Measurements from ENCODE around the gene ZNF711. TPM values are rescaled to one million over a fixed set of nuclear protein-coding genes. Genes with fewer than 3 reads are reported as not detected.
"Not testable (repeated sequence)": the region's sequence is repeated elsewhere in the genome, so short reads cannot be mapped to it uniquely, and the experiment has no call there.

Gene ZNF711
- under 1 TPM; 0.30 to 0.34 TPM for total RNA-seq

GRCh38 chrX:85243761-85244449, at the start of gene ZNF711, which contains the start of gene SATL1:
TSS of gene ZNF711 (plus strand) at chrX:85243991. CDS start at chrX:85247573, 3,582 bp downstream.
TSS of gene SATL1 (minus strand) at chrX:85243779. CDS start at chrX:85108968, 134,811 bp downstream.
- H3K36me3 Mint-ChIP-seq = no peaks in the 10 kb centered on the region
- H3K27ac Mint-ChIP-seq = peak within 1 kb of the TSS; percentile 60
- no peaks in the 10 kb centered on the region for H3K9me3 Mint-ChIP-seq
- ATAC-seq (ENCODE audit: low read depth) (peak; percentile 33), DNase-seq (peak; percentile 35)
- H3K4me1 Mint-ChIP-seq = peaks cover 6% of the 10 kb centered on the region
- H3K4me3 Mint-ChIP-seq = peak within 1 kb of the TSS; percentile 92
- peaks cover 19% of the 10 kb centered on the region for H3K27me3 Mint-ChIP-seq
- POLR2A ChIA-PET = no interaction called here

- peaks cover 2% of the 10 kb centered on the region for H3K9me3 Mint-ChIP-seq
- no peak overlapping the region for H3K4me3 Mint-ChIP-seq
- ATAC-seq (ENCODE audit: low read depth) = no peak
- no peaks in the 10 kb centered on the region for H3K36me3 Mint-ChIP-seq
- H3K27me3 Mint-ChIP-seq = peaks cover 4% of the 10 kb centered on the region
- POLR2A ChIA-PET = no interaction called here
- DNase-seq = no peak
- H3K4me1 Mint-ChIP-seq = no peaks in the 10 kb centered on the region
- no peak overlapping the region for H3K27ac Mint-ChIP-seq
Measured at GRCh38 chrX:85196319-85196718, 47.5 kb upstream of the ZNF711 start.

- POLR2A ChIA-PET = no interaction called here
- no peak overlapping the region for H3K4me3 Mint-ChIP-seq
Measured at GRCh38 chrX:85203461-85203970, 40.3 kb upstream of the ZNF711 start.

DNA sequence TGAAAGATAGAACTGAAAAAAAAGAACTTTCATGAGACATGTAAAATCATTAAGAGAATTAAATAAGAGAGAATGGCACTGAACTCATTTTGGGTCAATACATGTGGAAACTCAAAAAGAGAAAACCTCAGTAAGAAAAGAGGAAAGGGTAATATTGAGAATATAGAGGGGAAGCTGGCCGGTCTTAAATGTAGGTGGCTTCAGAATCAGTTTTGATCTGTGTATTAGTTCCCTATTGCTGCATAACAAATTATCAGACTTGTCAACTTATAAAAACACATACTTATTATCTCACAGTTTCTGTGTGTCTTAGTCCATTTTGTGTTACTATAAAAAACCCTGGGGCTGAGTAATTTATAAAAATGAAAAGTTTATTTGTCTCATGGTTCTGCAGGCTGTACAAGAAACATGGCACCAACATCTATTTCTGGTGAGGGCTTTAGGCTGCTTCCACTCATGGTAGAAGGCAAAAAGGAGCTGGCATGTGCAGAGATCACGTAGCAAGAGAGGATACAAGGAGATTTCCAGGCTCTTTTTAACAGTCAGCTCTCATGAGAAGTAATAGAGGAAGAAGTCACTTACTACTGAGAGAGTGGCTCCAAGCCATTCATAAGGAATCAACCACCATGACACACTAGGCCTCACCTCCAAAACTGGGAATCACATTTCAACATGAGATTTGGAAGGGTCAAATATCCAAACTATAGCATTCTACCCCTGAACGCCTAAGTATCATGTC, 29.8 kb upstream of the ZNF711 start:
- DNase-seq (no peak), ATAC-seq (ENCODE audit: low read depth) (no peak)
- Mint-ChIP-seq H3K4me1 (no peaks in the 10 kb centered on the region), H3K27me3 (no peaks in the 10 kb centered on the region), H3K36me3 (no peaks in the 10 kb centered on the region), H3K9me3 (no peaks in the 10 kb centered on the region), H3K27ac (no peak overlapping the region), H3K4me3 (no peak overlapping the region)
- POLR2A ChIA-PET = no interaction called here

More at GRCh38 chrX:85203461-85203970, 40.3 kb upstream of the ZNF711 start:
- no peak for DNase-seq
- no peak for ATAC-seq (ENCODE audit: low read depth)
- no peak overlapping the region for H3K27ac Mint-ChIP-seq
- H3K9me3 Mint-ChIP-seq = no peaks in the 10 kb centered on the region
- no peaks in the 10 kb centered on the region for H3K4me1 Mint-ChIP-seq
- H3K36me3 Mint-ChIP-seq = no peaks in the 10 kb centered on the region
- no peaks in the 10 kb centered on the region for H3K27me3 Mint-ChIP-seq

DNA sequence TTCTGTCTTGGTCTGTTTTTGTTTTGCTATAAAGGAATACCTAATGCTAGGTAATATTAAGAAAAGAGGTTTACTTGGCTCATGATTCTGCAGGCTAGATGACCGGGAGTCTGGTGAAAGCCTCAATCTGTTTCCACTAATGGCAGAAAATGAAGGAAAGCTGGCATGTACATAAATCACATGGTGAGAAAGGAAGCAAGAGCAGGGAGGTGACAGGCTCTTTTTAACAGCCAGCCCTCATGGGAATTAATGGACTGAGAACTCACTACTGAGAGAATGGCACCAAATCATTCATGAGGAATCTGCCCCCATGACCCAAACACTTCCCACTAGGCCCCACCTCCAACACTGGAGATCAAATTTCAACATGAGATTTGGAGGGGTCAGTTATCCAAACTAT, 27.8 kb upstream of the ZNF711 start:
- Mint-ChIP-seq H3K27ac (no peak overlapping the region), H3K27me3 (no peaks in the 10 kb centered on the region), H3K9me3 (no peaks in the 10 kb centered on the region), H3K4me1 (no peaks in the 10 kb centered on the region), H3K36me3 (no peaks in the 10 kb centered on the region), H3K4me3 (no peak overlapping the region)
- DNase-seq = no peak
- POLR2A ChIA-PET = no interaction called here
- ATAC-seq (ENCODE audit: low read depth) = no peak

DNA sequence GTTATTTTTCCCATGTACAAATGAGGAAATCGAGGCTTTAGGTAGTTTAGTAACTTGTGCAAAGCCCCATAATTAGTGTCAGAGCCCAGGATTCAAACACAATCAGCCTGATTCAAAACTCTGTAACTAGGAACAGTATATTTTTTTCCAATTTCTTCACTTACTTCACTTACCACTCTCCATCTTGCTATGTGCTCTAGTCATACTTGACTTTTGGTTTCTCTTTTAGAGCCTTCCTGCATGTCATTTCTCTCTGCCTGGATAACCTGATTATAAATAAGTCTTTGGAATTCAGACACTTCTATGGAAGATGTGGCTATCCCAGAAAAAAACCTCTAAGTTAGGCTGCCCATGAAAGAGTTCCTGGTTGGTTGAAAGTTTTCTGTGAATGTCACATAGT, 22.4 kb upstream of the ZNF711 start:
- Mint-ChIP-seq H3K27ac (no peak overlapping the region), H3K4me1 (no peaks in the 10 kb centered on the region), H3K27me3 (no peaks in the 10 kb centered on the region), H3K36me3 (no peaks in the 10 kb centered on the region), H3K4me3 (no peak overlapping the region), H3K9me3 (no peaks in the 10 kb centered on the region)
- POLR2A ChIA-PET = no interaction called here
- DNase-seq (no peak), ATAC-seq (ENCODE audit: low read depth) (no peak)

- no peaks in the 10 kb centered on the region for H3K4me1 Mint-ChIP-seq
- POLR2A ChIA-PET = no interaction called here
- DNase-seq = no peak
- H3K27me3 Mint-ChIP-seq = no peaks in the 10 kb centered on the region
- no peaks in the 10 kb centered on the region for H3K36me3 Mint-ChIP-seq
- no peak overlapping the region for H3K27ac Mint-ChIP-seq
- no peak for ATAC-seq (ENCODE audit: low read depth)
- H3K9me3 Mint-ChIP-seq = no peaks in the 10 kb centered on the region
- H3K4me3 Mint-ChIP-seq = no peak overlapping the region
Measured at GRCh38 chrX:85223359-85223758, 20.4 kb upstream of the ZNF711 start.

DNA sequence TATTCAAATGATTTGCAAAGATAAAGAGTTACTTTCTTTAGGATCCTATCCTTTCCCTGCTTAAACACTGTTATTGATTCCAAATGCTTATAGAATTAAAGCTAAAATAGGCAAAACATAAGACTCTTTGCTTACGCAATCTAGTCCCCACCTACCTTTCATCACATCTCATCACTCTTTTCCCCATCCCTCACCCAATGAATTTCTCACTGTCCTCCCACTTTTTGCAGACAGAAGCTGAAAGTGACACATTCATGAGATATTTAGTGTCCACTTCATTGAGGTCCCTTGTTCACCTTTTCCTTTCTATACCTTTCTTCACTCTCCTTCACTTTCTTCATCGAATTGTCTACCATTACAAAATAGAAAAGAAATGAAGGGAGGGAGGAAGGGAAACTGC, 636 bp upstream of the ZNF711 start:
- Mint-ChIP-seq H3K9me3 (no peaks in the 10 kb centered on the region), H3K4me1 (peaks cover 6% of the 10 kb centered on the region), H3K27ac (no peak overlapping the region), H3K4me3 (peak overlapping the region; percentile 49), H3K27me3 (peaks cover 22% of the 10 kb centered on the region), H3K36me3 (no peaks in the 10 kb centered on the region)
- POLR2A ChIA-PET = no interaction called here
- ATAC-seq (ENCODE audit: low read depth) = no peak
- DNase-seq = no peak

GRCh38 chrX:85244450-85245211, 840 bp downstream of the ZNF711 start:
- H3K36me3 Mint-ChIP-seq = no peaks in the 10 kb centered on the region
- peaks cover 19% of the 10 kb centered on the region for H3K27me3 Mint-ChIP-seq
- H3K4me3 Mint-ChIP-seq = peak overlapping the region; percentile 92
- H3K9me3 Mint-ChIP-seq = no peaks in the 10 kb centered on the region
- DNase-seq = peak; percentile 25
- H3K27ac Mint-ChIP-seq = peak overlapping the region; percentile 60
- POLR2A ChIA-PET = no interaction called here
- ATAC-seq (ENCODE audit: low read depth) = peak; percentile 45
- peaks cover 6% of the 10 kb centered on the region for H3K4me1 Mint-ChIP-seq

GRCh38 chrX:85285286-85285685, 41.5 kb downstream of the ZNF711 start:
- POLR2A ChIA-PET = not testable (repeated sequence)

DNA sequence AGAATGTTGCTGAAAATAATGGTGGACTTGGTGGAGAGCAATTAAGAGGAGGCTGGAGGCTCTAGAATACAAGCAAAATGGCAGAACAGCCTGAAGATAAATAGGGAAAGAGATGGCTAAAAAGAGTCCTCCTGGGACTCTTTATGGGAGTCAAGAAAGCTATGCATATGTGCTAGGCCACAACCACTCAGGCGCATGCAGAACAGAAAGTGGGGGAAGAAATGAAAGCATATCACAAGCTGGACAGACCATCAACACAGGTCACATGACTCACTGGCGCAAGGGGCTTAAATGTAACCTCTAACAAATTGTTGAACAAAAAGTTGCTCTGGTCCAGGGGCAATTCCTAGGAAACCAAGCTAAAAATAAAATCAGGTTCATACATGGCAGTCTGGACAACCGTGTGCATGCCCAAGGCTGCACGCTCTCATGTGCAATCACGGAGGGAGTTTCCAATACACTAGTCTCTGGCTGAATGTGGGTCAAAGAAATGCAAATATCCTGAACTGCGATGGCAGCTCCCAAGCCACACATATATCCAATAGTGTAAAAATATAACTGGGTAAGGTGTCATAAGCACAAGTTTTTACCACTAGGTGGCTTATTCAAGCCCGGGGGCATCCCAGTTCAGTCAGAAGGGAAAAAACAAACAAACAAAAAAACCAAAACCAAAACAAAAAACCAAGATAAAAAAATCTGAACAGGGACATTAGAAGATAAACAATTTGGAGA, 45.4 kb downstream of the ZNF711 start:
- Mint-ChIP-seq H3K27me3 (no peaks in the 10 kb centered on the region), H3K4me1 (no peaks in the 10 kb centered on the region), H3K4me3 (no peak overlapping the region), H3K27ac (no peak overlapping the region), H3K36me3 (no peaks in the 10 kb centered on the region), H3K9me3 (peaks cover 3% of the 10 kb centered on the region)
- POLR2A ChIA-PET = no interaction called here
- no peak for ATAC-seq (ENCODE audit: low read depth)
- DNase-seq = no peak

More at GRCh38 chrX:85285286-85285685, 41.5 kb downstream of the ZNF711 start:
- not testable (repeated sequence) for ATAC-seq (ENCODE audit: low read depth); H3K4me3 Mint-ChIP-seq; H3K36me3 Mint-ChIP-seq; H3K4me1 Mint-ChIP-seq; H3K27ac Mint-ChIP-seq; H3K9me3 Mint-ChIP-seq; H3K27me3 Mint-ChIP-seq; DNase-seq

- ATAC-seq (ENCODE audit: low read depth) = no peak
- Mint-ChIP-seq H3K4me3 (no peak overlapping the region), H3K36me3 (no peaks in the 10 kb centered on the region), H3K27ac (no peak overlapping the region), H3K27me3 (no peaks in the 10 kb centered on the region), H3K9me3 (no peaks in the 10 kb centered on the region), H3K4me1 (no peaks in the 10 kb centered on the region)
- POLR2A ChIA-PET = no interaction called here
- no peak for DNase-seq
Measured at GRCh38 chrX:85303544-85303943, 59.8 kb downstream of the ZNF711 start.

DNA sequence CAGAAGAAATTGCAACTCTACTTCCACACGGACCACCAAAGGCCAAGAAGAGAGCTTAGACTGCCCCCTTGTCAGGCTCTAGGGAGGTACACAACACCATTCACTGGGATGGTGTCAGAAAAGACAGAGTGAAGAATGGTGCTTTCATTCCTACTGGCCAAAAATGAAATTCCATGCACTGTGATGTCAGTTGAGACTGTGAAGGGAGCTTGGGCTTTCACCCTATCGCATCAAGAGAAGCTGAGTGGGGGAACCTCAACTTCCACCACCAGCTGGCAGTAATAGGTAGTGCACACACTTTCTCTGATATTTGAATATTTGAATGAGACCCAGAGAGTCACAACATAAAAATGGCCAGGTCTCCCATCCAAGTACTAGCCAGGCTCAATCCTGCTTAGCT, 65.9 kb downstream of the ZNF711 start:
- ATAC-seq (ENCODE audit: low read depth) (no peak), DNase-seq (no peak)
- Mint-ChIP-seq H3K4me3 (no peak overlapping the region), H3K4me1 (no peaks in the 10 kb centered on the region), H3K36me3 (no peaks in the 10 kb centered on the region), H3K27me3 (no peaks in the 10 kb centered on the region), H3K9me3 (no peaks in the 10 kb centered on the region), H3K27ac (no peak overlapping the region)
- POLR2A ChIA-PET = no interaction called here

All from activated naive CD8-positive, alpha-beta T cell treated with anti-CD3 and anti-CD28 coated beads, Interleukin-2, amount 10 ng/mL, durations not matched to agents 7 days and 5 days (primary cell).